HEK293 (cell line): ENCODE results near the gene PYCARD.

ENCODE experiments used
- CTCF ChIA-PET: fragments of 350-600 bp; formaldehyde crosslinking; extraction: SDS; loops from one replicate; lab custom pipeline; 2021; ENCODE audit warnings: antibody characterized with exemption; lab: Yijun Ruan, JAX
- POLR2A ChIA-PET: fragments of 300-600 bp; formaldehyde crosslinking; extraction: SDS; loops from one replicate; lab custom pipeline; 2020; ENCODE audit warnings: antibody characterized with exemption, inconsistent platforms; lab: Yijun Ruan, JAX
- H3K27ac ChIP-seq: fragments of 200-500 bp; sonication (Bioruptor generic); 2 replicates; pipeline ENCODE4 v1.5.1; 2014; ENCODE audit warnings: low read depth, low read length, control low read depth, inconsistent platforms; ENCODE audit errors: extremely low read depth
- H3K36me3 ChIP-seq, 2 experiments: fragments of 200-500 bp in 1 of 2; sonication (Bioruptor generic) in 1 of 2; 1 replicate in 1 of 2; 2 replicates in 1 of 2; pipeline ENCODE4 v1.5.1; 2014 to 2017; ENCODE audit warnings: inconsistent platforms in 2 of 2, low read length in 2 of 2; ENCODE audit not compliant: control insufficient read depth in 2 of 2, insufficient read depth in 1 of 2
- H3K4me1 ChIP-seq: fragments of 200-500 bp; sonication (Bioruptor generic); 2 replicates; pipeline ENCODE4 v1.5.1; 2014; ENCODE audit warnings: mild to moderate bottlenecking, low read length, inconsistent platforms; ENCODE audit not compliant: control insufficient read depth, insufficient read depth
- H3K4me3 ChIP-seq: 2 replicates; pipeline ENCODE4 v1.5.1; 2011; ENCODE audit warnings: low read depth, mild to moderate bottlenecking, control low read depth, low read length, moderate library complexity
- H3K9me3 ChIP-seq: fragments of 200-500 bp; sonication (Bioruptor generic); 2 replicates; pipeline ENCODE4 v1.5.1; 2014; ENCODE audit warnings: low read depth, low read length, inconsistent platforms; ENCODE audit not compliant: control insufficient read depth, insufficient read depth
- KLF16 ChIP-seq: fragments of 450-650 bp; formaldehyde crosslinking; IDR thresholded peaks from 2 replicates; pipeline ENCODE4 v1.5.1; 2017; ENCODE audit warnings: missing biosample characterization, missing genetic modification characterization
- MZF1 ChIP-seq: fragments of 450-650 bp; formaldehyde crosslinking; IDR thresholded peaks from 2 replicates; pipeline ENCODE4 v1.5.1; 2017; ENCODE audit warnings: missing biosample characterization, missing genetic modification characterization, borderline replicate concordance
- PRDM6 ChIP-seq: fragments of 450-650 bp; formaldehyde crosslinking; IDR thresholded peaks from 2 replicates; pipeline ENCODE4 v1.5.1; 2017; ENCODE audit warnings: missing biosample characterization, missing genetic modification characterization
- SALL2 ChIP-seq: fragments of 450-650 bp; formaldehyde crosslinking; IDR thresholded peaks from 2 replicates; pipeline ENCODE4 v1.5.0; 2017; ENCODE audit warnings: missing biosample characterization, mild to moderate bottlenecking, missing genetic modification characterization, borderline replicate concordance
- SETDB1 ChIP-seq: IDR thresholded peaks from one replicate; pipeline ENCODE4 v1.6.1; 2017; ENCODE audit warnings: mild to moderate bottlenecking, low read length, moderate library complexity, mixed read lengths; ENCODE audit not compliant: insufficient read length
- ZBTB20 ChIP-seq: fragments of 450-650 bp; formaldehyde crosslinking; IDR thresholded peaks from 2 replicates; pipeline ENCODE4 v1.5.1; 2016; ENCODE audit warnings: missing biosample characterization, missing genetic modification characterization
- ZNF114 ChIP-seq: fragments of 450-650 bp; formaldehyde crosslinking; IDR thresholded peaks from 2 replicates; pipeline ENCODE4 v1.5.0; 2017; ENCODE audit warnings: missing biosample characterization, missing genetic modification characterization
- ZNF121 ChIP-seq: fragments of 450-650 bp; formaldehyde crosslinking; IDR thresholded peaks from 2 replicates; pipeline ENCODE4 v1.5.1; 2016; ENCODE audit warnings: missing biosample characterization, missing genetic modification characterization
- ZNF16 ChIP-seq: fragments of 450-650 bp; formaldehyde crosslinking; IDR thresholded peaks from 2 replicates; pipeline ENCODE4 v1.5.1; 2016; ENCODE audit warnings: low read depth, missing biosample characterization, missing genetic modification characterization
- ZNF174 ChIP-seq: fragments of 450-650 bp; formaldehyde crosslinking; IDR thresholded peaks from 2 replicates; pipeline ENCODE4 v1.5.0; 2017; ENCODE audit warnings: missing biosample characterization, mild to moderate bottlenecking, missing genetic modification characterization
- ZNF202 ChIP-seq: fragments of 450-650 bp; formaldehyde crosslinking; IDR thresholded peaks from 2 replicates; pipeline ENCODE4 v1.5.1; 2016; ENCODE audit warnings: missing biosample characterization, missing genetic modification characterization, borderline replicate concordance
- ZNF513 ChIP-seq: fragments of 450-650 bp; IDR thresholded peaks from 2 replicates; pipeline ENCODE4 v1.5.1; 2018; ENCODE audit warnings: missing biosample characterization, missing genetic modification characterization
- ZNF544 ChIP-seq: fragments of 450-650 bp; formaldehyde crosslinking; IDR thresholded peaks from 2 replicates; pipeline ENCODE4 v1.5.0; 2017; ENCODE audit warnings: missing biosample characterization, missing genetic modification characterization
- ZNF558 ChIP-seq: fragments of 450-650 bp; formaldehyde crosslinking; IDR thresholded peaks from 2 replicates; pipeline ENCODE4 v1.5.1; 2016; ENCODE audit warnings: missing biosample characterization, missing genetic modification characterization
- ZNF626 ChIP-seq: fragments of 450-650 bp; sonication (Bioruptor Pico); formaldehyde crosslinking; IDR thresholded peaks from 2 replicates; pipeline ENCODE4 v1.5.1; 2018; ENCODE audit warnings: missing biosample characterization, missing genetic modification characterization, inconsistent platforms
- ZNF664 ChIP-seq: fragments of 450-650 bp; formaldehyde crosslinking; IDR thresholded peaks from 2 replicates; pipeline ENCODE4 v1.5.1; 2016; ENCODE audit warnings: missing biosample characterization, missing genetic modification characterization
- ZNF837 ChIP-seq: fragments of 450-650 bp; formaldehyde crosslinking; IDR thresholded peaks from 2 replicates; pipeline ENCODE4 v1.5.1; 2016; ENCODE audit warnings: missing biosample characterization, missing genetic modification characterization
- ZSCAN18 ChIP-seq: fragments of 450-650 bp; formaldehyde crosslinking; IDR thresholded peaks from 2 replicates; pipeline ENCODE4 v1.5.1; 2016; ENCODE audit warnings: missing biosample characterization, missing genetic modification characterization

The PYCARD gene

GRCh38 chr16:31202414-31203375, at the start of gene PYCARD:
Gene PYCARD (minus strand): TSS chr16:31202760. CDS start chr16:31202690, 70 bp downstream.
- H3K27ac ChIP-seq = no peak within 1 kb of the TSS
- no peaks in the 10 kb centered on the region for H3K4me1 ChIP-seq
- H3K36me3 ChIP-seq = peaks cover 0 to 16% of the 10 kb centered on the region in 2 experiments; a peak in 2 of 3 replicates
- H3K4me3 ChIP-seq = no peak within 1 kb of the TSS
- CTCF ChIA-PET = interaction anchor here (0.5 to 0.7 kb wide), 2 partner anchors 175 to 1354 kb away, joined by 3 read pairs; no protein-coding TSS in a partner anchor
- POLR2A ChIA-PET = interaction anchor here (0.5 to 2.2 kb wide), 7 partner anchors 9 to 250 kb away, joined by 3 to 10 read pairs (median 3); partner anchors contain the start of gene FUS
- H3K9me3 ChIP-seq = no peaks in the 10 kb centered on the region
- TF ChIP-seq SETDB1 (no peak), ZNF837 (tag by site-specific recombination) (no peak), KLF16 (tag by site-specific recombination) (no peak), ZBTB20 (no peak), ZNF16 (tag by site-specific recombination) (no peak), ZNF202 (no peak), ZNF513 (no peak)

- ChIA-PET POLR2A (no interaction called here), CTCF (interaction anchor here (0.6 kb wide), 1 partner anchor 406 kb away, joined by 3 read pairs; no protein-coding TSS in a partner anchor)
- H3K36me3 ChIP-seq = no peaks in the 10 kb centered on the region
- H3K4me3 ChIP-seq = no peak overlapping the region
- TF ChIP-seq ZNF664 (tag by site-specific recombination) = peak; percentile 76
- TF ChIP-seq MZF1 (tag by site-specific recombination) = no peak
- no peaks in the 10 kb centered on the region for H3K4me1 ChIP-seq
- H3K9me3 ChIP-seq = no peaks in the 10 kb centered on the region
- H3K27ac ChIP-seq = no peak overlapping the region
Observed at GRCh38 chr16:31251435-31251834, 48.9 kb upstream of the PYCARD start.

GRCh38 chr16:31250782-31251384, 48.3 kb upstream of the PYCARD start:
- Histone ChIP-seq H3K4me1 (no peaks in the 10 kb centered on the region), H3K27ac (no peak overlapping the region), H3K36me3 (no peaks in the 10 kb centered on the region), H3K9me3 (no peaks in the 10 kb centered on the region), H3K4me3 (no peak overlapping the region)
- ChIA-PET CTCF (interaction anchor here (0.6 kb wide), 2 partner anchors 135 to 406 kb away, joined by 3 read pairs; no protein-coding TSS in a partner anchor), POLR2A (no interaction called here)
- no peak for TF ChIP-seq PRDM6 (tag by site-specific recombination)
- TF ChIP-seq ZNF544 (tag by site-specific recombination) = no peak
- TF ChIP-seq ZNF121 (tag by site-specific recombination) = no peak
- TF ChIP-seq SALL2 (tag by site-specific recombination) = no peak
- no peak for TF ChIP-seq ZNF114
- TF ChIP-seq ZNF16 (tag by site-specific recombination) = no peak
- TF ChIP-seq ZNF174 (tag by site-specific recombination) = no peak
- TF ChIP-seq ZNF558 (tag by site-specific recombination) = no peak
- TF ChIP-seq ZNF626 (tag by site-specific recombination) = no peak
- TF ChIP-seq ZSCAN18 (tag by site-specific recombination) = no peak
